Measurements from ENCODE around the gene INSR. TPM values are rescaled to one million over a fixed set of nuclear protein-coding genes. Genes with fewer than 3 reads are reported as not detected.
A peak's percentile ranks its signal among the peaks of the same experiment; 100 is the strongest.

The INSR gene
- total and polyA plus RNA-seq, 2 donors from 2014 or later = 15.5 to 50.4 TPM

DNA sequence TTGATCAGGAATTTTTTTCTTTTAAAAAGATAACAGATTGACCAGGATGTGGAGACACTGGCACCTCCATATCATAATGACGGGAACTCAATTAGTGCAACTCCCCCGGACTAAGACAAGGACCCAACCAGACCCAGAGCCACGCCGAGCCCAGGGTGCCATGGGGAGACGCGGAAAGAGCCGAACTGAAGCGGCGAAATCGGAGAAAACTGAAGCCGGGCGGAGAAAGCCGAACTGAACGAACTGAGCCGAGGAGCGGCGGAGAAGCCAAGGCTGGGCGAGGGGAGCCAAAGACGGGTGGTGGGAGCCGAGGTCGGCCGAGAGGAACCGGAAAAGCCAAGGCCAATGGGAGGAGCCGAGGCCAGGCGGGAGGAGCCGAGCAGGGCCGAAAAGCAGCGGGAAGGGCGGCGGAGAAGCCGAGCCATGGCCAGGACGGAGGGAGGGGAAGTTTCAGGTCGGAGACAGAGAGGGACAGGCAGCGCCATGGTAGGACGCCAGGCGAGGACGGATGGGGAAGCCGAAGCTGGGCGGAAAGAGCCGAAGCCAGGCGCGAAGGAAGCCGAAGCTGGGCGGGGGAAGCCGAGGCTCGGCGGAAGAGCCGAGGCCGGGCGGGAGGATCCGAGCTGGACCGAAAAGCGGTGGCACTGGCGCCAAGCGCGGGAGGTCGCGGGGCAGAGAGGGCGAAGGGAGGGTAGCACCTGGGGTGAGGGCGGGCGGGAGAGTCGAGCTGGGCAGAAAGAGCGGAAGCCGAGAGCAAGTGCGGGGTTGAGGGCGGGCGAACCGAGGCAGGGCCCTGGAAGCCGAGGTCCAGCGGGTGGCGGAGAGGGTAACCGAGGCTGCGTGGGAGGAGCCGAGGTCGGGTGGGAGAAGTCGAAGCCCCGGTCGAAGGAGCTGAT lies 195.3 kb downstream of the INSR start:
- H3K27ac ChIP-seq (ENCODE audit: low read depth in 2 of 2, low read length in 2 of 2) = peak overlapping the region; percentile 96 to 99
- DNase-seq = peak; percentile 97 to 98 (median 97)

DNA sequence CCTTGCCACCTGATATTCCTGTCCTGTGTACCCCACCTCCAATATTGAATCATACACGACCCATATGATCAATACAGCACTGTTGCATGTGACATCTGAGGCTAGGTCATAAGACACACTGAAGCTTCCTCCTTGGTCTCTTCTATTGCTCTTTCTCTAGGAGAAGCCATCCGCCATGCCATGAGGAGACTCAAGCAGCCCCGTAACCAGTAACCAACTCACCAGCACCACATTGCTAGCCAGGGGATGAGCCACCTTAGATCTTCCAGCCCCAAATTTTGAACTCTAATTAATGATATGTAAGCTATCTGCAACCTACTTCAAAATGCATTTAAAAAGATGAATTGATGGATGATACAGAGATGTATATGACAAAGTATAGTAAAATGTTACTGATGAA lies 196.1 kb downstream of the INSR start:
- FAIRE-seq = no peak
- H3K27ac ChIP-seq (ENCODE audit: low read depth in 2 of 2, low read length in 2 of 2) = no peak overlapping the region

More for the DNA sequence above, 195.3 kb downstream of the INSR start:
- no peaks in the 10 kb centered on the region for H3K36me3 ChIP-seq (ENCODE audit: control insufficient read depth in 2 of 3, insufficient read depth in 3 of 3, low read length in 3 of 3)
- H3K9me3 ChIP-seq (ENCODE audit: control insufficient read depth in 2 of 3, insufficient read depth in 1 of 3, low read length in 3 of 3) = peaks cover 0 to 5% (median 0%) of the 10 kb centered on the region in 3 donors
- intact Hi-C loops (cut with DNase I) = no loop called here
- no peaks in the 10 kb centered on the region for H3K27me3 ChIP-seq (ENCODE audit: control insufficient read depth, insufficient read depth, low read length)
- no peak for FAIRE-seq
- TF ChIP-seq, protein P1, sequence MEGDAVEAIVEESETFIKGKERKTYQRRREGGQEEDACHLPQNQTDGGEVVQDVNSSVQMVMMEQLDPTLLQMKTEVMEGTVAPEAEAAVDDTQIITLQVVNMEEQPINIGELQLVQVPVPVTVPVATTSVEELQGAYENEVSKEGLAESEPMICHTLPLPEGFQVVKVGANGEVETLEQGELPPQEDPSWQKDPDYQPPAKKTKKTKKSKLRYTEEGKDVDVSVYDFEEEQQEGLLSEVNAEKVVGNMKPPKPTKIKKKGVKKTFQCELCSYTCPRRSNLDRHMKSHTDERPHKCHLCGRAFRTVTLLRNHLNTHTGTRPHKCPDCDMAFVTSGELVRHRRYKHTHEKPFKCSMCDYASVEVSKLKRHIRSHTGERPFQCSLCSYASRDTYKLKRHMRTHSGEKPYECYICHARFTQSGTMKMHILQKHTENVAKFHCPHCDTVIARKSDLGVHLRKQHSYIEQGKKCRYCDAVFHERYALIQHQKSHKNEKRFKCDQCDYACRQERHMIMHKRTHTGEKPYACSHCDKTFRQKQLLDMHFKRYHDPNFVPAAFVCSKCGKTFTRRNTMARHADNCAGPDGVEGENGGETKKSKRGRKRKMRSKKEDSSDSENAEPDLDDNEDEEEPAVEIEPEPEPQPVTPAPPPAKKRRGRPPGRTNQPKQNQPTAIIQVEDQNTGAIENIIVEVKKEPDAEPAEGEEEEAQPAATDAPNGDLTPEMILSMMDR (IDR thresholded peaks at IDR 0.05; ENCODE audit: borderline replicate concordance, extremely low read depth, insufficient read depth) = no peak
- H3K4me3 ChIP-seq (ENCODE audit: low read length in 3 of 3) = peak overlapping the region; percentile 68 to 84 (median 78)
- H3K9ac ChIP-seq (ENCODE audit: low read length in 3 of 3) = peak overlapping the region; percentile 52 to 84 (median 65)
- peaks cover 0 to 6% (median 2%) of the 10 kb centered on the region in 3 donors for H3K4me1 ChIP-seq (ENCODE audit: control insufficient read depth in 2 of 3, insufficient read depth in 2 of 3, low read depth in 1 of 3, low read length in 3 of 3)

DNA sequence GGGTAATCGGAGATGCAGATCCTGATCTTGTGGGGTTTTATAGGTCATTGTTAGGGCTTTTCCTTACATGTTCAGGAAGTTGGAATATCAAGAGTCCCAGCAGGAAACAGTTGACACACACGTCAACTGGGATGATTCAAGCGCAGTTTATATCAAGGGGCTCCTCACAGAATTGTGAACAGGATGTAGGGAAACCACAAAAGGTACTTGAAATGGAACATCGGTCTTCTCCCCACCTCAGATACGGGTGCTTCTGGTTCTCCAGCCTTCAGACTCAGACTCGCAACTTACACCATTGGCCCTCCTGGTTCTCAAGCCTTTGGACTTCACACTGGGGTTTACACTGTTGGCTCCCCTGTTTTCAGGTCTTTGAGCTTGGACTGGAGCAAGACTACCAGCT lies 205.2 kb downstream of the INSR start:
- no peak for DNase-seq
- FAIRE-seq = no peak
- Histone ChIP-seq H3K27me3 (ENCODE audit: control insufficient read depth, insufficient read depth, low read length) (no peaks in the 10 kb centered on the region), H3K9me3 (ENCODE audit: control insufficient read depth in 2 of 3, insufficient read depth in 1 of 3, low read length in 3 of 3) (peaks cover 4 to 54% (median 23%) of the 10 kb centered on the region in 3 donors), H3K4me3 (ENCODE audit: low read length in 3 of 3) (no peak overlapping the region), H3K9ac (ENCODE audit: low read length in 3 of 3) (no peak overlapping the region), H3K36me3 (ENCODE audit: control insufficient read depth in 2 of 3, insufficient read depth in 3 of 3, low read length in 3 of 3) (peaks cover 5 to 8% (median 8%) of the 10 kb centered on the region in 3 donors), H3K27ac (ENCODE audit: low read depth in 2 of 2, low read length in 2 of 2) (no peak overlapping the region), H3K4me1 (ENCODE audit: control insufficient read depth in 2 of 3, insufficient read depth in 2 of 3, low read depth in 1 of 3, low read length in 3 of 3) (no peaks in the 10 kb centered on the region)
- TF ChIP-seq, protein P1 (IDR thresholded peaks at IDR 0.05; ENCODE audit: borderline replicate concordance, extremely low read depth, insufficient read depth) = no peak
- intact Hi-C loops (cut with DNase I) = no loop called here

More for the DNA sequence above, 196.1 kb downstream of the INSR start:
- DNase-seq = no peak
- TF ChIP-seq, protein P1 (IDR thresholded peaks at IDR 0.05; ENCODE audit: borderline replicate concordance, extremely low read depth, insufficient read depth) = no peak
- Histone ChIP-seq H3K36me3 (ENCODE audit: control insufficient read depth in 2 of 3, insufficient read depth in 3 of 3, low read length in 3 of 3) (no peaks in the 10 kb centered on the region), H3K27me3 (ENCODE audit: control insufficient read depth, insufficient read depth, low read length) (no peaks in the 10 kb centered on the region), H3K4me3 (ENCODE audit: low read length in 3 of 3) (peak overlapping the region in 2 of 3 donors; percentile 78 to 84), H3K9ac (ENCODE audit: low read length in 3 of 3) (peak overlapping the region in 1 of 3 donors; percentile 52), H3K9me3 (ENCODE audit: control insufficient read depth in 2 of 3, insufficient read depth in 1 of 3, low read length in 3 of 3) (peaks cover 0 to 9% (median 0%) of the 10 kb centered on the region in 3 donors), H3K4me1 (ENCODE audit: control insufficient read depth in 2 of 3, insufficient read depth in 2 of 3, low read depth in 1 of 3, low read length in 3 of 3) (peaks cover 0 to 6% (median 2%) of the 10 kb centered on the region in 3 donors)
- intact Hi-C loops (cut with DNase I) = no loop called here

Data from kidney (tissue), 14 donors.